ENCODE data around the gene NETO2.

The NETO2 gene

GRCh38 chr16:47033176-47033575 is 110.6 kb downstream of the NETO2 start:
- Histone ChIP-seq H3K9me3 (ENCODE audit: control insufficient read depth, low read length) (no peaks in the 10 kb centered on the region), H3K36me3 (ENCODE audit: control insufficient read depth, insufficient read depth, low read length) (no peaks in the 10 kb centered on the region), H3K4me3 (ENCODE audit: insufficient read depth, low read depth, low read length) (no peak overlapping the region), H3K4me1 (ENCODE audit: control insufficient read depth, insufficient read depth, low read length) (no peaks in the 10 kb centered on the region), H3K27ac (ENCODE audit: insufficient read depth, low read depth, low read length, poor library complexity, severe bottlenecking) (no peak overlapping the region), H3K27me3 (ENCODE audit: control insufficient read depth, insufficient read depth, low read length, poor library complexity, severe bottlenecking) (peaks cover 14% of the 10 kb centered on the region)
- WGBS, 2 experiments: 90 to 100% methylated on average over 2 of the region's 3 CpGs

GRCh38 chr16:47029724-47030123 is 114.0 kb downstream of the NETO2 start:
- H3K27ac ChIP-seq (ENCODE audit: insufficient read depth, low read depth, low read length, poor library complexity, severe bottlenecking): no peak overlapping the region
- H3K4me1 ChIP-seq (ENCODE audit: control insufficient read depth, insufficient read depth, low read length): no peaks in the 10 kb centered on the region
- 93 to 97% methylated on average over 3 of the region's 3 CpGs for WGBS, 2 experiments
- no peaks in the 10 kb centered on the region for H3K27me3 ChIP-seq (ENCODE audit: control insufficient read depth, insufficient read depth, low read length, poor library complexity, severe bottlenecking)
- no peak overlapping the region for H3K4me3 ChIP-seq (ENCODE audit: insufficient read depth, low read depth, low read length)
- H3K36me3 ChIP-seq (ENCODE audit: control insufficient read depth, insufficient read depth, low read length): no peaks in the 10 kb centered on the region
- H3K9me3 ChIP-seq (ENCODE audit: control insufficient read depth, low read length): no peaks in the 10 kb centered on the region

- H3K9me3 ChIP-seq (ENCODE audit: control insufficient read depth, low read length): no peaks in the 10 kb centered on the region
- 94 to 96% methylated on average over 6 of the region's 6 CpGs for WGBS, 2 experiments
- no peaks in the 10 kb centered on the region for H3K36me3 ChIP-seq (ENCODE audit: control insufficient read depth, insufficient read depth, low read length)
- H3K4me1 ChIP-seq (ENCODE audit: control insufficient read depth, insufficient read depth, low read length): no peaks in the 10 kb centered on the region
- H3K27ac ChIP-seq (ENCODE audit: insufficient read depth, low read depth, low read length, poor library complexity, severe bottlenecking): no peak overlapping the region
- no peaks in the 10 kb centered on the region for H3K27me3 ChIP-seq (ENCODE audit: control insufficient read depth, insufficient read depth, low read length, poor library complexity, severe bottlenecking)
- H3K4me3 ChIP-seq (ENCODE audit: insufficient read depth, low read depth, low read length): no peak overlapping the region
Measured at GRCh38 chr16:47028767-47029377, 114.9 kb downstream of the NETO2 start.

All from ectodermal cell (in vitro differentiated cells).